ENCODE data around the gene NAT16. TPM values are rescaled to one million over a fixed set of nuclear protein-coding genes. Genes with fewer than 3 reads are reported as not detected.

NAT16 gene
- total RNA-seq, 2 experiments from 2014 or later, result not detected

DNA sequence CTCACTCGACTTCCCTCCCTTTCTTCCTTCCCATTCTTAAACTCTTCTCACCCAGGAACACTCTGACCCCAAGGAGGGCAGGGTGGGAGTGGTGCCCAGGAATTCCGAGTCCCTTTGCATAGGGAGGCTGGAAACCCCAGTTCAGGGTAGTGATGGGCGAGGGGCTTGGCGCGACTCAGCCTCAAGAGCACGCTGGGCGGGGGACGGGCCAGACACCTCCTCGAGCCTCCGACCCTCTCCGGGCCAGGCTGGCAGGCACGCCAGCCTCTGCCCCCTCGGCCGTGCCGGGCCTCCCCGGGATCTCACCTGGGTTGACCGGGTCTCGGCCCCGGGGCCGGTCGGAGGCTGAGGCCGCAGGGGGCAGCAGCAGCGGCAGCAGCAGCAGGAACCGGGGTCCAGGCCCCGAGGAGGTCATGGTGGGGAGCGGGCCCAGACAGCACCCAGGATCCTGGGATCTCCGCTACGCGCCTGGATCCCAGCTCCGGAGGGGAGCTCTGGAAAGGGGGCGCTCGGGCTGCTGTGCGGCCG, 36.8 kb upstream of the NAT16 start:
- Histone ChIP-seq H3K4me3 (ENCODE audit: low read length) (peak overlapping the region; percentile 83), H3K36me3 (ENCODE audit: insufficient read depth, low read length) (peaks cover 31% of the 10 kb centered on the region), H3K27ac (ENCODE audit: low read depth in 1 of 2, low read length in 2 of 2) (peak overlapping the region in 1 of 2 donors; percentile 13), H3K9me3 (ENCODE audit: control insufficient read depth in 1 of 2, insufficient read depth in 1 of 2, low read length in 2 of 2) (no peaks in the 10 kb centered on the region), H3K27me3 (ENCODE audit: control insufficient read depth in 1 of 2, insufficient read depth in 2 of 2, low read length in 2 of 2) (no peaks in the 10 kb centered on the region), H3K4me1 (ENCODE audit: insufficient read depth, low read length) (peaks cover 45% of the 10 kb centered on the region)
- ChIA-PET CTCF (interaction anchor here (1.3 to 3.0 kb wide), 4 partner anchors 18 to 66 kb away, joined by 3 to 39 read pairs (median 3); partner anchors contain the start of gene FIS1), POLR2A (interaction anchor here (1.0 to 3.3 kb wide), 10 partner anchors 12 to 330 kb away, joined by 3 to 55 read pairs (median 6); partner anchors contain the start of genes FIS1, TRIM56, UFSP1 and VGF)
- intact Hi-C loops (cut with DNase I, micrococcal nuclease), result loop anchor here in 1 of 2 experiments (2.0 to 10.0 kb wide), 2 partner anchors 62 to 322 kb away; partner anchors contain the start of genes ACHE and AP1S1
- H3K4me1 Mint-ChIP-seq (ENCODE audit: low read depth), result peaks cover 38% of the 10 kb centered on the region
- H3K27ac Mint-ChIP-seq, result peak overlapping the region; percentile 87
- peaks cover 36% of the 10 kb centered on the region for H3K36me3 Mint-ChIP-seq (ENCODE audit: low read depth)
- no peaks in the 10 kb centered on the region for H3K27me3 Mint-ChIP-seq
- ATAC-seq (ENCODE audit: poor library complexity), result no peak
- TF ChIP-seq, protein P1, sequence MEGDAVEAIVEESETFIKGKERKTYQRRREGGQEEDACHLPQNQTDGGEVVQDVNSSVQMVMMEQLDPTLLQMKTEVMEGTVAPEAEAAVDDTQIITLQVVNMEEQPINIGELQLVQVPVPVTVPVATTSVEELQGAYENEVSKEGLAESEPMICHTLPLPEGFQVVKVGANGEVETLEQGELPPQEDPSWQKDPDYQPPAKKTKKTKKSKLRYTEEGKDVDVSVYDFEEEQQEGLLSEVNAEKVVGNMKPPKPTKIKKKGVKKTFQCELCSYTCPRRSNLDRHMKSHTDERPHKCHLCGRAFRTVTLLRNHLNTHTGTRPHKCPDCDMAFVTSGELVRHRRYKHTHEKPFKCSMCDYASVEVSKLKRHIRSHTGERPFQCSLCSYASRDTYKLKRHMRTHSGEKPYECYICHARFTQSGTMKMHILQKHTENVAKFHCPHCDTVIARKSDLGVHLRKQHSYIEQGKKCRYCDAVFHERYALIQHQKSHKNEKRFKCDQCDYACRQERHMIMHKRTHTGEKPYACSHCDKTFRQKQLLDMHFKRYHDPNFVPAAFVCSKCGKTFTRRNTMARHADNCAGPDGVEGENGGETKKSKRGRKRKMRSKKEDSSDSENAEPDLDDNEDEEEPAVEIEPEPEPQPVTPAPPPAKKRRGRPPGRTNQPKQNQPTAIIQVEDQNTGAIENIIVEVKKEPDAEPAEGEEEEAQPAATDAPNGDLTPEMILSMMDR (IDR thresholded peaks at IDR 0.05), result no peak
- peak in 1 of 14 experiments; percentile 16 for DNase-seq
- H3K9me3 Mint-ChIP-seq, result no peaks in the 10 kb centered on the region
- peak overlapping the region; percentile 95 for H3K4me3 Mint-ChIP-seq

DNA sequence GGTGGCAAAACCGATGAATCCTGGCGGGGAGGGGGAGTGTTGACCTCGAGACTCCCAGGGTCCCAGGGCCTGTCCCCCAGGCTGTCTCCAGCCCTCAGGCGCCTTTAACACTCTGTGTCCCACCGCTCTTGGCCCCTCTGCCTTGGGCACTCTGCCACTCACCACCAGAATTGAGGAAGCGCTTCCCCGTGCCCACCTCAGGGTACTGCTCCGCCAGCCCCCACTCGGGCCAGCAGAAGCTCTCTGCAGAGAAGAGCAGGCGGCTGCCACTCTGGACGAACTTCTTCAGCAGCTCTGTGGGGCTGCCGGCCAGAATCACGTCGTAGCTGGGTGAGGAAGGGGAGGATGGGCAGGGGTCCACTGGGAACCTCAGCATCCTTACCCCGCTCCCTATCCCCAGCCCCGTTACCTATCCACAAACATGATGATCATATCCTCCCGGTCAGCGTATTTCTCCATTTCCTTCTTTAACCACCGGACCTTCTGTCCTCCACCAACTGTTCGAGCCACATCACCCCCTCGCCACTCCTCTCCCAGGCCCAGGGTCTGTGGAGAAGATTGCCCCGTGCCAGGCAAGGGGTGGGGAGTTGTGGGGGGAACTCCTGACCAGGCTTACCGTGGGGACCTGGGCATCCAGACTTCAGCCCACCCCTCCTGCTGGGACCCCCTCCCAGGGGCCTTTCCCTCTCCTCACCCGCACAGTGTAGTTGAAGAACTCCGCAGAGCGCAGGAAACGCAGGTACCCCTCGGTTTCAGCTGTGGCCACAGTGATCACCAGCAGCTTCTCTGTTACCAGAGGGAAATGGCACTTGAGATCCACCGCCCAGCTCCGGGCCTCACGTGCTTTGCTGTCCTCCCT, 36.1 kb upstream of the NAT16 start:
- H3K4me1 Mint-ChIP-seq (ENCODE audit: low read depth), result peaks cover 38% of the 10 kb centered on the region
- POLR2A ChIA-PET, result interaction anchor here (2.8 to 3.3 kb wide), 2 partner anchors 28 to 36 kb away, joined by 30 to 55 read pairs; partner anchors contain the start of gene FIS1
- DNase-seq, result peak in 2 of 14 experiments; percentile 3 to 25
- Histone ChIP-seq H3K4me1 (ENCODE audit: insufficient read depth, low read length) (peaks cover 41% of the 10 kb centered on the region), H3K27ac (ENCODE audit: low read depth in 1 of 2, low read length in 2 of 2) (peak overlapping the region in 1 of 2 donors; percentile 13), H3K4me3 (ENCODE audit: low read length) (peak overlapping the region; percentile 83), H3K36me3 (ENCODE audit: insufficient read depth, low read length) (peaks cover 32% of the 10 kb centered on the region), H3K9me3 (ENCODE audit: control insufficient read depth in 1 of 2, insufficient read depth in 1 of 2, low read length in 2 of 2) (no peaks in the 10 kb centered on the region), H3K27me3 (ENCODE audit: control insufficient read depth in 1 of 2, insufficient read depth in 2 of 2, low read length in 2 of 2) (no peaks in the 10 kb centered on the region)
- peak overlapping the region; percentile 95 for H3K4me3 Mint-ChIP-seq
- intact Hi-C loops (cut with DNase I, micrococcal nuclease), result loop anchor here in 1 of 2 experiments (2.0 to 10.0 kb wide), 2 partner anchors 61 to 321 kb away; partner anchors contain the start of genes ACHE and AP1S1
- H3K36me3 Mint-ChIP-seq (ENCODE audit: low read depth), result peaks cover 29% of the 10 kb centered on the region
- TF ChIP-seq, protein P1 (IDR thresholded peaks at IDR 0.05), result no peak
- no peaks in the 10 kb centered on the region for H3K9me3 Mint-ChIP-seq
- no peak for ATAC-seq (ENCODE audit: poor library complexity)
- H3K27ac Mint-ChIP-seq, result peak overlapping the region; percentile 87
- H3K27me3 Mint-ChIP-seq, result no peaks in the 10 kb centered on the region
- CTCF ChIA-PET, result interaction anchor here (1.4 kb wide), 1 partner anchor 19 kb away, joined by 3 read pairs; no protein-coding TSS in a partner anchor

DNA sequence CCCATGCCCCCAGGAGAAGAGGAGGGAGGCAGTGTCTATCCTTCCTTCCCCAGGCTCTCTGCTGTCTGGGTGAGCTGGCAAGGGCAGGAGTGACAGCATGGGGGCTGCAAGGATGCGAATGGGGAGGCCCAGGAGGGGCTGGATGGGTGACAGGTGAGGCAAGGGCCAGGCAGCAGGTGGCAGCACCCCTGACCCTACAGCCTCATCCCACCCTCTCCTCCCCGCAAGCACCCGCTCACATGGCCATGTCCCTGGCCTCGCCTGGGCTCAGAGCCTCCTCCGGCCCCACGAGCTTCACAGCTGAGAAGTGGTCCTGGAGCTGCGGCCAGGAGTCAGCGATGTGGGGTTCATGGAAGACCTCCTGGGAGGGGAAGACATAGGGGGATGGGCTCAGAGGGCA, 31.9 kb upstream of the NAT16 start:
- TF ChIP-seq, protein P1 (IDR thresholded peaks at IDR 0.05), result no peak
- POLR2A ChIA-PET, result no interaction called here

More for the DNA sequence above, 31.9 kb upstream of the NAT16 start:
- Histone ChIP-seq H3K36me3 (ENCODE audit: insufficient read depth, low read length) (peaks cover 46% of the 10 kb centered on the region), H3K27me3 (ENCODE audit: control insufficient read depth in 1 of 2, insufficient read depth in 2 of 2, low read length in 2 of 2) (no peaks in the 10 kb centered on the region), H3K4me1 (ENCODE audit: insufficient read depth, low read length) (peaks cover 13% of the 10 kb centered on the region), H3K9me3 (ENCODE audit: control insufficient read depth in 1 of 2, insufficient read depth in 1 of 2, low read length in 2 of 2) (no peaks in the 10 kb centered on the region), H3K27ac (ENCODE audit: low read depth in 1 of 2, low read length in 2 of 2) (no peak overlapping the region), H3K4me3 (ENCODE audit: low read length) (no peak overlapping the region)
- Mint-ChIP-seq H3K4me1 (ENCODE audit: low read depth) (peaks cover 10% of the 10 kb centered on the region), H3K36me3 (ENCODE audit: low read depth) (peaks cover 34% of the 10 kb centered on the region), H3K27me3 (no peaks in the 10 kb centered on the region), H3K4me3 (no peak overlapping the region), H3K9me3 (no peaks in the 10 kb centered on the region), H3K27ac (no peak overlapping the region)
- no peak for DNase-seq
- CTCF ChIA-PET, result no interaction called here
- no peak for ATAC-seq (ENCODE audit: poor library complexity)
- intact Hi-C loops (cut with DNase I, micrococcal nuclease), result loop anchor here in 1 of 2 experiments (10.0 kb wide), 1 partner anchor 317 kb away; the partner anchor contains the start of gene ACHE

All from CD4-positive, alpha-beta T cell (primary cell).